HG03280 (cell line): ENCODE measurements around the gene CRYBG1.
"Not testable (repeated sequence)": the region's sequence is repeated elsewhere in the genome, so short reads cannot be mapped to it uniquely, and the experiment has no call there.

Source experiments
- ATAC-seq: cut with Tn5 transposase; IDR thresholded peaks from one replicate; pipeline ENCODE4 v1.9.1; 2021; ENCODE audit warnings: mild to moderate bottlenecking, moderate library complexity; ENCODE audit not compliant: unreplicated experiment

Gene CRYBG1

DNA sequence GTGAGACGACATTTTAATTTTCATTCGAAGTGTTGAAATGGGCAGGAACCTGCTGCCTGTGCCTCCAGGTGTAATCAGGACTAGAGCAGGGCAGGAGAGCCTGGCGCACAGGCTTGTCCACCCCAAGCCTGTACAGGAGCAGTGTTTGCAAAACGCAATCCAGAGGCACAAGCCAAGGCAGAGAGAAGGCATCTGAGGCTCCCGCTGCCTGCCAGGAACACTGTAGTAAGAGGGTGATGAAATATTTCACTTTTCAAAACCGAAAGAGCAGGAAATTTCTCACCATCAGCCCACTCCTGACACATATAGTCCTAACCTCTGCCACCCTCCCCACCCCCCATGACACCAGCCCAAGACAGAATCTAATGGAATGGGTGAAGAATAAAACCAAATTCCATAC, 136.3 kb downstream of the CRYBG1 start:
- no peak for ATAC-seq

DNA sequence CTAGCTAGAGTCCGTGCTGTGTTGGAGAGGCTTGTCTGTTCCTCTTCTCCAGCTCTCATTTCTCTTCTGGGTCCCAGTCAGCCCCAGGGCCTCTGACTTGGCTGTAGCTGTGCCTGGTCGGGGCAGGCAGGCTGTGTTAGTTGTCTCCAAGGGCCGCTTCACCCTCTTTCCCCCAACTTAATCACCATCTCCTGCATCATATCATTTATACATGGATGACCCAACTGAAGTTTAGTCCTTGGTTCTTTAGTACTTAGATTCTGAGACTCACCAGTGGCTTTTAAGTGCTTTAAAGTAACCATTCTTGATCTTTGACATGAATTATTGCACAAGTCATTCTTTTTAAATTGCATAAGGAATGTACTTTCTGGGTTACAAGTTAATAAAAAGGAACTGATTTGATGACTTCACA, 141.4 kb downstream of the CRYBG1 start:
- ATAC-seq: no peak

DNA sequence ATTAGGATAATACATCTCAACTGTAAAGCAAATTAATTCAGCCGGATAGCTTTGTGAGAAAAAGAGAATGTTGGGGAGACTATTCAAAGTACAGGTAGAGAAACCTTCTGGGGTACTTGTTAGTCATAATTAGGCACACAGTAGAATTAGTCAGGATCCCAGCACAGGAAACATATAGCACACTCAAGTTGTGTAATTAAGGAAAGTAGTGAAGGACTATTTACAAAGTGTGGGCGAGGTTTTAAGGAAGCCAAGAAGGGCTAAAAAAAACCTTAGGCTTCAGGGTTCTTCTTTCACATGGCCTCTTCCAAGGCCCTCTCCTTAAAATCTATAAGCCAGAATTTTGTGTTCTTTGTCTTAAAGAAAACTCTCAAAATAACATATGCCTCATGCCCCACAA, 142.0 kb downstream of the CRYBG1 start:
- ATAC-seq: no peak

GRCh38 chr6:106508277-106508676, 147.8 kb downstream of the CRYBG1 start:
- no peak for ATAC-seq

- no peak for ATAC-seq
Observed at GRCh38 chr6:106508834-106509233, 148.3 kb downstream of the CRYBG1 start.

- no peak for ATAC-seq
Observed at GRCh38 chr6:106509420-106510089, 149.0 kb downstream of the CRYBG1 start.

GRCh38 chr6:106510090-106510970, 149.8 kb downstream of the CRYBG1 start:
- ATAC-seq: peak; percentile 32

GRCh38 chr6:106511288-106512047, 151.0 kb downstream of the CRYBG1 start:
- ATAC-seq: no peak

GRCh38 chr6:106512048-106512967, 151.8 kb downstream of the CRYBG1 start:
- ATAC-seq: peak; percentile 65

- no peak for ATAC-seq
Observed at GRCh38 chr6:106512968-106513574, 152.6 kb downstream of the CRYBG1 start.

DNA sequence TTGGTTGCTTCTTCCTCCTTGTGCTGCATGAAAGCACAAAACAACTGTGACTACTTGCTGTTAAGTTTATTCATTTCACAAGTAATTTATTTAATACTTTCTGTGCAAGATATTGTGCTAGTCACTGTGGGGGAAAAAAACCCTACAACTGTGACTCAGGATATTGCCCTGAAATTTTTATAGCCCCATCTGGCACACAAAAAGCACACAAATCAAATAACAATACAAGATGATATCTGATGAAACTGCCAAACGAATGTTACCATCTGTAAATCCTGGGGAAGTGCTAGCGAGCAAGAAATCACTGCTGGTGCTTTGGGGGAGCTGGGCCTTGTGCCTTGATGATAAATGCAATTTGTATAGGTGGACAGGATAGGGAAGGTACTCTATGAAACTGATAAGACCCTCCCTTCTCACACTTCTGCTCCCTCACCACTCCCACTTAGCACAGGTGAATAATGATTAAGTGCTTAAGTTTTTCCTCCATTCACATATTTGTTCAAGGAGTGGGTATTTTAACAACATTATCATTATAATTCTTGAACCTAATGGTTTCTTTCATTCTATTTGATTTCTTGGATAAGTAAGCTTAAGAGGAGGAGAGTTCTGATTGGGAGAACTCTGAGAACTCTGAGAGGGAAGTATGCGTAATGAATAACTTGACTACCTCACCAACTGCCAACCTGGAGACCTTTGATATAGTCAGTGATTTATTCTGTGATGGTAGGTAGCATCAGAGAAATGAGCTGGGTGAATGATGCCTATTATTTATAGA, 153.5 kb downstream of the CRYBG1 start:
- no peak for ATAC-seq

GRCh38 chr6:106514583-106514885, 154.0 kb downstream of the CRYBG1 start:
- ATAC-seq: no peak

- not testable (repeated sequence) for ATAC-seq
Observed at GRCh38 chr6:106515582-106515981, 155.1 kb downstream of the CRYBG1 start.

DNA sequence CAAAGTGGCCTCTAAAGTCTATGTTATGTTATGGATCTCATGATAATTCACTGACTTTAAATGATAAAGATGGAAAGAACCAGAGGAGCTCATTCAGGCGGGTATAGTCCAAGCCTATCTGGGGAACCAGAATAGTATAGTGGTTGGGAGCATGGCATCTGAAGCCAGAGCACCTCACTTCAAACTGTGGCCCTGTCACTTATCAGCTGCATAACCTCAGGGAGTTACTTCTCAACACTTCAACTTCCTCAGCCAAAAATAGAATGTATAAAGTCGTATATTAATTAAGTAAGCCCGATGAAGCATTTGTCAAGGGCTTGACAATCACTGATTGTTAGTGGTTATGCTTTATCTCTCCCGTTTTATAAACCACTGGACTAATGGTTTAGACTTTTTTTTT, 156.1 kb downstream of the CRYBG1 start:
- no peak for ATAC-seq

DNA sequence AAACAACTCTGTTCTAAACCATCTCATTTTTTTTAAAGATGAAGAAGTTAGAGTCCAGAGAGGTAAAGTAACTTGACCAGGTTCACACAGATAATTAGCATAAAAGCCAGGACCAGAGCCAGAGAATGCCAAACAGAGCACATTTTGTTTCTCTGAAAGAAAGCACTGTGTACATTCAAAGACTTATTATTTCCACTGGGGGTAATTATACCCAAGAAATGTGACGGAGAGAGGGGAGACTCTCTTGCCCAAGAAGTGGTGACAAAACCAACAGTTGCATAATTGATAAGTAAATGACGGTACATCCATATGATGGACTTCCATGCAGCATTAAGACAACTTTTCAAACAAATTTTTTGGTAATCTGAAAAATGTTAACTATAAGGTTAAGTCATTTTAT, 157.2 kb downstream of the CRYBG1 start:
- ATAC-seq: no peak

DNA sequence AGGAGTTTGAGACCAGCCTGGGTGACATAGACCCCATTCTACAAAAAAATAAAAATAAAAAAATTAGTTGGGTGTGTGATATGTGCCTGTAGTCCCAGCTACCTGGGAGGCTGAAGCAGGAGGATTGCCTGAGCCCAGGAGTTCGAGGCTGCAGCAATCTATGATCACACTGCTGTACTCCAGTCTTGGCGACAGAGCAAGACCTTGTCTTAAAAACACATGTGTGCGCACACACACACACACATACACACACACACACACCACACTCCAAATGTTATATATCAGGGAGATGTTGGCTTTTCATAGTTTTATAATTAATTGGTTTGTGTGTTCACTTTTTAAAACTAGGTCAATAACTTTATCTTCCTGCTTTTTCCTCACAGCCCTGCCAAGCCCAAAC, 158.2 kb downstream of the CRYBG1 start:
- no peak for ATAC-seq

GRCh38 chr6:106519460-106520394, 159.2 kb downstream of the CRYBG1 start:
- peak; percentile 40 for ATAC-seq

DNA sequence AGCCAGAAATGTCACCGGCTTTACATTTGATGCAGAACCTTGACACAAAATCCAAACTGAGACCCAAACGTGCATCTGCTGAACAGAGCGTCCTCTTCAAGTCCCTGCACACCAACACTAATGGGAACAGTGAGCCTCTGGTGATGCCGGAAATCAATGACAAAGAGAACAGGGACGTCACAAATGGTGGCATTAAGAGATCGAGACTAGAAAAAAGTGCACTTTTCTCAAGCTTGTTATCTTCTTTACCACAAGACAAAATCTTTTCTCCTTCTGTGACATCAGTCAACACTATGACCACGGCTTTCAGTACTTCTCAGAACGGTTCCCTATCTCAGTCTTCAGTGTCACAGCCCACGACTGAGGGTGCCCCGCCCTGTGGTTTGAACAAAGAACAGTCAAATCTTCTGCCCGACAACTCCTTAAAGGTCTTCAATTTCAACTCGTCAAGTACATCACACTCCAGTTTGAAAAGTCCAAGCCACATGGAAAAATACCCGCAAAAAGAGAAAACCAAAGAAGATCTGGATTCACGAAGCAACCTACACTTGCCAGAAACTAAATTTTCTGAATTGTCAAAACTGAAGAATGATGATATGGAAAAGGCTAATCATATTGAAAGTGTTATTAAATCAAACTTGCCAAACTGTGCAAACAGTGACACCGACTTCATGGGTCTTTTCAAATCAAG, 160.3 kb downstream of the CRYBG1 start:
- ATAC-seq: peak; percentile 71
